ENCODE results near the gene ZNF76. TPM values are rescaled to one million over a fixed set of nuclear protein-coding genes. Genes with fewer than 3 reads are reported as not detected.
A peak's percentile ranks its signal among the peaks of the same experiment; 100 is the strongest.

ZNF76 gene
- total RNA-seq, 1 donor from 2014 or later = 12.7 TPM

GRCh38 chr6:35264550-35265274 is 5.2 kb downstream of the ZNF76 start:
- H3K27me3 Mint-ChIP-seq (ENCODE audit: low read depth, unreplicated experiment) = peaks cover 2% of the 10 kb centered on the region
- DNase-seq (ENCODE audit: low read depth) = no peak
- H3K36me3 Mint-ChIP-seq (ENCODE audit: low read depth, unreplicated experiment) = no peaks in the 10 kb centered on the region
- Histone ChIP-seq H3K9me3 (ENCODE audit: insufficient read depth, low read depth, low read length) (no peaks in the 10 kb centered on the region), H3K27ac (ENCODE audit: low read depth, low read length) (no peak overlapping the region), H3K79me2 (ENCODE audit: insufficient read depth, low read length) (peaks cover 16% of the 10 kb centered on the region), H3K4me1 (ENCODE audit: insufficient read depth, low read length) (peaks cover 13% of the 10 kb centered on the region), H3K27me3 (ENCODE audit: insufficient read depth, low read length) (no peaks in the 10 kb centered on the region), H4K20me1 (ENCODE audit: insufficient read depth, low read length) (peaks cover 8% of the 10 kb centered on the region), H3K9ac (ENCODE audit: low read length) (no peak overlapping the region), H3K4me3 (ENCODE audit: insufficient read depth, low read depth, low read length) (no peak overlapping the region), H3K4me2 (ENCODE audit: low read length) (no peak overlapping the region), H3K36me3 (ENCODE audit: insufficient read depth, low read length) (no peaks in the 10 kb centered on the region), H2AFZ (ENCODE audit: low read depth, low read length) (no peak overlapping the region)
- no peak overlapping the region for H3K27ac Mint-ChIP-seq (ENCODE audit: unreplicated experiment)
- no peaks in the 10 kb centered on the region for H3K9me3 Mint-ChIP-seq (ENCODE audit: unreplicated experiment)
- no peak for FAIRE-seq
- TF ChIP-seq CTCF (IDR thresholded peaks at IDR 0.05; ENCODE audit: insufficient read depth, low read depth, low read length) = no peak
- no peak for TF ChIP-seq EZH2 (IDR thresholded peaks at IDR 0.05; ENCODE audit: insufficient read depth, low read length)
- peaks cover 14% of the 10 kb centered on the region for H3K4me1 Mint-ChIP-seq (ENCODE audit: low read depth, unreplicated experiment)
- no peak overlapping the region for H3K4me3 Mint-ChIP-seq (ENCODE audit: unreplicated experiment)

GRCh38 chr6:35265523-35265922 is 6.0 kb downstream of the ZNF76 start:
- no peak overlapping the region for H3K4me3 ChIP-seq (ENCODE audit: insufficient read depth, low read depth, low read length)
- H3K9ac ChIP-seq (ENCODE audit: low read length) = no peak overlapping the region
- H3K27ac ChIP-seq (ENCODE audit: low read depth, low read length) = no peak overlapping the region
- no peak for FAIRE-seq
- H3K4me3 Mint-ChIP-seq (ENCODE audit: unreplicated experiment) = no peak overlapping the region
- peaks cover 2% of the 10 kb centered on the region for H3K27me3 Mint-ChIP-seq (ENCODE audit: low read depth, unreplicated experiment)
- H3K4me2 ChIP-seq (ENCODE audit: low read length) = no peak overlapping the region
- no peak overlapping the region for H2AFZ ChIP-seq (ENCODE audit: low read depth, low read length)
- H3K9me3 Mint-ChIP-seq (ENCODE audit: unreplicated experiment) = no peaks in the 10 kb centered on the region
- no peak for DNase-seq (ENCODE audit: low read depth)
- peaks cover 8% of the 10 kb centered on the region for H4K20me1 ChIP-seq (ENCODE audit: insufficient read depth, low read length)
- no peaks in the 10 kb centered on the region for H3K27me3 ChIP-seq (ENCODE audit: insufficient read depth, low read length)
- no peak for TF ChIP-seq CTCF (IDR thresholded peaks at IDR 0.05; ENCODE audit: insufficient read depth, low read depth, low read length)
- TF ChIP-seq EZH2 (IDR thresholded peaks at IDR 0.05; ENCODE audit: insufficient read depth, low read length) = no peak
- H3K9me3 ChIP-seq (ENCODE audit: insufficient read depth, low read depth, low read length) = no peaks in the 10 kb centered on the region
- peaks cover 8% of the 10 kb centered on the region for H3K4me1 ChIP-seq (ENCODE audit: insufficient read depth, low read length)
- no peak overlapping the region for H3K27ac Mint-ChIP-seq (ENCODE audit: unreplicated experiment)
- peaks cover 14% of the 10 kb centered on the region for H3K4me1 Mint-ChIP-seq (ENCODE audit: low read depth, unreplicated experiment)
- no peaks in the 10 kb centered on the region for H3K36me3 Mint-ChIP-seq (ENCODE audit: low read depth, unreplicated experiment)
- H3K36me3 ChIP-seq (ENCODE audit: insufficient read depth, low read length) = no peaks in the 10 kb centered on the region
- H3K79me2 ChIP-seq (ENCODE audit: insufficient read depth, low read length) = peaks cover 10% of the 10 kb centered on the region

GRCh38 chr6:35267446-35267845 is 7.9 kb downstream of the ZNF76 start:
- no peak for TF ChIP-seq EZH2 (IDR thresholded peaks at IDR 0.05; ENCODE audit: insufficient read depth, low read length)
- no peak for FAIRE-seq

More at GRCh38 chr6:35267446-35267845, 7.9 kb downstream of the ZNF76 start:
- Histone ChIP-seq H3K4me1 (ENCODE audit: insufficient read depth, low read length) (peaks cover 6% of the 10 kb centered on the region), H3K36me3 (ENCODE audit: insufficient read depth, low read length) (no peaks in the 10 kb centered on the region), H3K4me2 (ENCODE audit: low read length) (no peak overlapping the region), H3K79me2 (ENCODE audit: insufficient read depth, low read length) (peaks cover 8% of the 10 kb centered on the region), H4K20me1 (ENCODE audit: insufficient read depth, low read length) (peaks cover 8% of the 10 kb centered on the region), H3K4me3 (ENCODE audit: insufficient read depth, low read depth, low read length) (no peak overlapping the region), H2AFZ (ENCODE audit: low read depth, low read length) (no peak overlapping the region), H3K9me3 (ENCODE audit: insufficient read depth, low read depth, low read length) (no peaks in the 10 kb centered on the region), H3K27ac (ENCODE audit: low read depth, low read length) (no peak overlapping the region), H3K27me3 (ENCODE audit: insufficient read depth, low read length) (no peaks in the 10 kb centered on the region), H3K9ac (ENCODE audit: low read length) (no peak overlapping the region)
- no peaks in the 10 kb centered on the region for H3K36me3 Mint-ChIP-seq (ENCODE audit: low read depth, unreplicated experiment)
- H3K27me3 Mint-ChIP-seq (ENCODE audit: low read depth, unreplicated experiment) = peaks cover 2% of the 10 kb centered on the region
- H3K4me1 Mint-ChIP-seq (ENCODE audit: low read depth, unreplicated experiment) = peaks cover 8% of the 10 kb centered on the region
- H3K9me3 Mint-ChIP-seq (ENCODE audit: unreplicated experiment) = no peaks in the 10 kb centered on the region
- no peak overlapping the region for H3K27ac Mint-ChIP-seq (ENCODE audit: unreplicated experiment)
- no peak for DNase-seq (ENCODE audit: low read depth)
- H3K4me3 Mint-ChIP-seq (ENCODE audit: unreplicated experiment) = peak overlapping the region; percentile 27
